GM10248 (cell line): Measurements from ENCODE around the gene PLEKHA7.
A peak's percentile ranks its signal among the peaks of the same experiment; 100 is the strongest.

Source experiments
- CTCF ChIA-PET: fragments of 300-600 bp; sonication (Branson Sonifier 250); formaldehyde crosslinking; extraction: SDS; loops from one replicate; lab custom pipeline; 2021; ENCODE audit warnings: antibody characterized with exemption; lab: Yijun Ruan, JAX
- POLR2A ChIA-PET: fragments of 350-650 bp; sonication (Branson Sonifier 250); formaldehyde crosslinking; extraction: SDS; loops from one replicate; lab custom pipeline; 2020; ENCODE audit warnings: antibody characterized with exemption; lab: Yijun Ruan, JAX
- DNase-seq: peaks from one replicate; pipeline ENCODE4 v3.0.0; 2012; ENCODE audit errors: extremely low spot score
- TF ChIP-seq, protein P1 (sequence below): IDR thresholded peaks from 2 replicates; pipeline ENCODE4 v1.5.1; 2012; ENCODE audit warnings: mild to moderate bottlenecking, low read depth; ENCODE audit errors: extremely low read depth, missing control alignments, control extremely low read depth

PLEKHA7 gene

DNA sequence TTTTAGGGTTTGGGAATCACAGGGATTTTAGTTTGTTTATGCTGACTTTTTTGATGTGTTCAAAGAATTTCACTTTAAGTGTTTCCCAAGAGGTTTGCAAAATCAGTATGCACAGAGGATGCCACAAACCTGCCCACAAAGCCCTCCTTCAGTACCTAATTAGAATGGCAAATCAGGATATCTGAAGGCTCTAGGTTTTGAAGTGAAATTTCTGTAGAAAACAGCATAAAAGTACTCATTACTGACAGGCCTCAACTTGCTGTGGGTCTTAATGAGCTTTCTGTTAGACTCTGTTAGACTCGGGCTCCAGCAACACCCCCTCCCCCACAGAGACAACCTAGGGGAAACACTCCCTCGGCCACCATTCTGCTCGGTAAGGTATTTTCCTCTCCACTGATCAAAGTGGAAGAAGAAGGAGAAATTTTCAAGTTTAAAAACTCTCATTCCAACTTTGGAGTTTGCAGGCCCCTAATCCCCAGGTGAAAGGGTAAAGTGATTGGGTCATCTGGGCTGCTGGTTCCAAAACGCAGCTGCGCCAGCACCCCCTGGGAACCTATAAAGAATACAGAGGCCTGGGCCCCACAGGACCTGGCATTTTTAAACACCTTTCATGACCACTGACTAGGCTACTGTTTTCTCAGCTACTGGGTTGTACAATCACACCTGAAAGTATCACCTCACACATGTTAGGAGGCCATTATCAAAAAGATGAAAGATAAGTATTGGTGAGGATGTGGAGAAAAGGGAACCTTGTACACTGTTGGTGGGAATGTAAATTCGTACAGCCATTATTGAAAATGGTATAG lies 67.5 kb downstream of the PLEKHA7 start:
- ChIA-PET POLR2A (no interaction called here), CTCF (interaction anchor here (0.6 to 6.0 kb wide), 24 partner anchors 10 to 562 kb away, joined by 3 to 53 read pairs (median 4); no protein-coding TSS in a partner anchor)
- DNase-seq, result peak; percentile 58
- TF ChIP-seq, protein P1, sequence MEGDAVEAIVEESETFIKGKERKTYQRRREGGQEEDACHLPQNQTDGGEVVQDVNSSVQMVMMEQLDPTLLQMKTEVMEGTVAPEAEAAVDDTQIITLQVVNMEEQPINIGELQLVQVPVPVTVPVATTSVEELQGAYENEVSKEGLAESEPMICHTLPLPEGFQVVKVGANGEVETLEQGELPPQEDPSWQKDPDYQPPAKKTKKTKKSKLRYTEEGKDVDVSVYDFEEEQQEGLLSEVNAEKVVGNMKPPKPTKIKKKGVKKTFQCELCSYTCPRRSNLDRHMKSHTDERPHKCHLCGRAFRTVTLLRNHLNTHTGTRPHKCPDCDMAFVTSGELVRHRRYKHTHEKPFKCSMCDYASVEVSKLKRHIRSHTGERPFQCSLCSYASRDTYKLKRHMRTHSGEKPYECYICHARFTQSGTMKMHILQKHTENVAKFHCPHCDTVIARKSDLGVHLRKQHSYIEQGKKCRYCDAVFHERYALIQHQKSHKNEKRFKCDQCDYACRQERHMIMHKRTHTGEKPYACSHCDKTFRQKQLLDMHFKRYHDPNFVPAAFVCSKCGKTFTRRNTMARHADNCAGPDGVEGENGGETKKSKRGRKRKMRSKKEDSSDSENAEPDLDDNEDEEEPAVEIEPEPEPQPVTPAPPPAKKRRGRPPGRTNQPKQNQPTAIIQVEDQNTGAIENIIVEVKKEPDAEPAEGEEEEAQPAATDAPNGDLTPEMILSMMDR, result no peak

DNA sequence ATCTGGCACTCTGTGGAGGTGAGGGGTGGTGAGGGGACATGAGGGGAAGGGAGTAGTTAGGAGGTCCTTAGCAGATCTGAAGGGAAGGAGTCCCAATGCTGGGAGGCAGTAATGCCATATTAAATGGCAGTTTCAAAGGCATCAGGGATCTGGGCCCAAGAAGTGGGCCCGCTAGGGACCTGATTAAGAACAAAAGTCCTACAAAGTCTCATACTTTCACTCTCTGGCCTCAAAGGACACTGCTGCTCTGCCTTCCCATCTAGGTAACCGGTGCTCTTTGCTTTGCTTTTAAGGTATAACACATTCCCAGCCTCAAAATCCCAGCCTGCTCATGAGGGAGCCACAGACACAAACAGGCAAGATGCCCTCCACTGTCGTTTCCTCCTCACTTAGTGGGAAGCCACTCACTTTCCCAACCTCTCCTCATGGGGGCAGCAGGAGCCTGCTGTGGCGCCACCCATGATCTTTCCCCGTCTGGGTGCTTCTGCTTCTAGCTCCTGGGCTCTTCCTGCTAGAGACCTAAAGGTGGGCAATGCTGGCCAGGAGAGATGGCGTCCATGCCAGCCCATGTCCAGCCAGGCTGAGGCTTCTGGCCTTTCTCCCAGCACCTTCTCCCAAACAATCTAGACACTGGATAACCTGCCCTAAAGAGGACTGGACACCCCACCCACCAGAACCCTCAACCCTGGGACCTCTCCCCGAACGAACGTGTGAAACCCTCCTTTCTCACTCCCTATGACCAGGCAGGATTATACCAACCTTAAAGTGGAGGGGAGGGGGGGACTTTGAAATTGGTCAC lies 68.3 kb downstream of the PLEKHA7 start:
- TF ChIP-seq, protein P1, result peak; percentile 81
- POLR2A ChIA-PET, result no interaction called here
- CTCF ChIA-PET, result interaction anchor here (0.6 to 6.0 kb wide), 27 partner anchors 9 to 563 kb away, joined by 3 to 53 read pairs (median 3); no protein-coding TSS in a partner anchor
- peak; percentile 78 for DNase-seq

DNA sequence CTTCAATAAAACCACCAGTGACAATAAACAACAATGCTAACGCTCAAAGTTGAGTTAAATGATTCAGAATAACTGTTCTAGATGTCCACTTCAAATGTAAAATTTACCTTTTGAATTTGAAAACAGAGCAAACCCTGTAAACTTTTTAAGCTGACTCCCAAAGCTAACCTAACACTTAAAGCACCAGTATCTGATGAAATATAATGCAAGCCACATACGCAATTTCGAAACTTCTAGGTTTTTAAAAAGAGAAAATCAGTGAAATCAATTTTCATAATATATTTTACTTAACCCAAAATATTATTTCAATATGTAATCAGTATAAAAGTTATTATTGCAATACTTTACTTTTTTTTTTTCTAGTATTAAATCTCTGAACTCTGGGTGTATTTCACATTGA lies 71.3 kb downstream of the PLEKHA7 start:
- POLR2A ChIA-PET, result no interaction called here
- no peak for DNase-seq
- CTCF ChIA-PET, result interaction anchor here (1.6 to 2.8 kb wide), 3 partner anchors 13 to 122 kb away, joined by 3 to 14 read pairs (median 10); no protein-coding TSS in a partner anchor
- TF ChIP-seq, protein P1, result no peak

DNA sequence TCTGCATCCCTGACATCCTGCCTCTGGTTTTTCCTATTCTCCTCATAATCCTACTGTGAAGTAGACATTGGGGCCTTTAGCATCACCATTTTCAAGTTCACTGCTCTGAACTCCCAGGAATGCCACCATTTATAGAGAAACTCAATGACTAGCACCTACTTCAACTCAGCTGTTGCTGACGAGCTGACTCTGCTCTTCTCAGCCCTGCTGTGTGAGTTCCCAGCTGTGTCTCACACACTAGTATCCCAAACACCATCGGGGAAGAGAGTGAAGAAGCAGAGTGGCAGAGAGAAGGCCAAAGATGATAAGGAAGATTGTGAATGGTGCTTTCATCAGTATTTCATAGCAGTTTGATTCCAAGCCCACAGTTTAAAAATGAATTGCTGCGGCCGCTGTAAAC lies 71.9 kb downstream of the PLEKHA7 start:
- CTCF ChIA-PET, result interaction anchor here (1.1 to 2.8 kb wide), 6 partner anchors 12 to 288 kb away, joined by 3 to 14 read pairs (median 4); no protein-coding TSS in a partner anchor
- no peak for DNase-seq
- POLR2A ChIA-PET, result no interaction called here
- TF ChIP-seq, protein P1, result no peak

DNA sequence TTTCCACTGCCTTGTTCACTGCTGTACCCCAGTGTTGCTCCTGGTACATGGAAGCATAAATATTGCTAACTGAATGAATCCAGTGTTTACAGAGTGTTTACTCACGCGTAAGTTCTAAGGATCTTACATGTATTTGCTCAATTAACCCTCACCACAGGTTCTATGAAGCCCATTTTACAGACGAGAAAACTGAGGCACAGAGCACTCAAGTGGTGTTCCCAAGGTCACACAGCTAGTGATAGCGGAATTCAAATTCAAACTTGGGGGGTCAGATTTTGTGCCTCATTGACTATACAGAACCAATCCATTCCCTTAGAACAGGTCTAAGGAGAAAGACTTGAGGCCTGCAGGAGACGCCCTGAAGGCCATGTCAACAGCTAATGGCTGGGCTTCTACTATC lies 72.3 kb downstream of the PLEKHA7 start:
- TF ChIP-seq, protein P1, result no peak
- ChIA-PET CTCF (interaction anchor here (1.1 to 2.8 kb wide), 10 partner anchors 8 to 289 kb away, joined by 3 to 14 read pairs (median 3); no protein-coding TSS in a partner anchor), POLR2A (no interaction called here)
- DNase-seq, result no peak

DNA sequence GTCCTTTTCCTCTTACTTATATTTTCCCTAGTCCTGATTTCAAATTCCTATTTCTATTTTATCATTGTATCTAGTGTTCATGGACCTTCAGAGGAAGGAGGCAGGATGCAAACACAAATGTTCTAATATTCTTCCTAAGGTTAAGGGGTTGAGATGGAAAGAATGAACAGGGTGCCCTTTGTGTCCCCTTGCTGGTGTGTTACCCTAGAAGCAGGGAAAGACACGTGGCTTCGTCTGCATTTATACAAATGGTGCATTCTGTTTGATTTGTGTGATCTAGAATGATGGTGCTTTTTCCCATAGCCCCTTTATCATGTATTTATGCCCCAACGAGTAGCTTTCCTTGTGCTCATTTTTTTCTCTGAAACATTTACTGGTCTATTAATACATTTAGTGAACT lies 76.2 kb downstream of the PLEKHA7 start:
- no peak for DNase-seq
- TF ChIP-seq, protein P1, result no peak
- ChIA-PET POLR2A (no interaction called here), CTCF (interaction anchor here (1.3 to 4.5 kb wide), 5 partner anchors 9 to 590 kb away, joined by 3 to 30 read pairs (median 5); no protein-coding TSS in a partner anchor)
